GM23338 (cell line): ENCODE results near the gene GRK4. TPM values are rescaled to one million over a fixed set of nuclear protein-coding genes. Genes with fewer than 3 reads are reported as not detected.

ENCODE experiments used
- ATAC-seq: fragments of 200-7000 bp; cut with Tn5 transposase; 3 replicates; pipeline ENCODE4 v1.9.1; 2020
- DNase-seq: peaks from one replicate; pipeline ENCODE4 v3.0.0-alpha.2; 2015; ENCODE audit warnings: low spot score
- H2AFZ ChIP-seq: fragments of 200-600 bp; sonication (generic); 2 replicates; pipeline ENCODE4 v1.8.0; 2016; ENCODE audit warnings: antibody characterized with exemption, mild to moderate bottlenecking, moderate library complexity
- H3F3A ChIP-seq: fragments of 200-600 bp; sonication (generic); replicated peaks from 2 replicates; pipeline ENCODE4 v1.8.0; 2017; ENCODE audit warnings: antibody characterized with exemption, mixed run types, low read depth
- H3K27ac ChIP-seq: fragments of 200-600 bp; sonication (generic); 2 replicates; pipeline ENCODE4 v1.6.1; 2016; ENCODE audit warnings: low read depth
- H3K27me3 ChIP-seq: fragments of 200-600 bp; sonication (generic); 2 replicates; pipeline ENCODE4 v1.8.0; 2016; ENCODE audit warnings: mild to moderate bottlenecking, mixed run types, moderate library complexity; ENCODE audit not compliant: insufficient read depth
- H3K36me3 ChIP-seq: fragments of 200-600 bp; sonication (generic); 2 replicates; pipeline ENCODE4 v1.8.0; 2016; ENCODE audit warnings: mild to moderate bottlenecking; ENCODE audit not compliant: insufficient read depth
- H3K4me1 ChIP-seq: fragments of 200-600 bp; sonication (generic); 2 replicates; pipeline ENCODE4 v1.8.0; 2016; ENCODE audit warnings: mild to moderate bottlenecking, moderate library complexity; ENCODE audit not compliant: insufficient read depth
- H3K4me2 ChIP-seq: fragments of 200-600 bp; sonication (generic); 2 replicates; pipeline ENCODE4 v1.7.1; 2017; ENCODE audit warnings: mixed run types
- H3K4me3 ChIP-seq: fragments of 200-600 bp; sonication (generic); 2 replicates; pipeline ENCODE4 v1.6.1; 2016; ENCODE audit warnings: mixed run types
- H3K79me2 ChIP-seq: fragments of 200-600 bp; sonication (generic); replicated peaks from 2 replicates; pipeline ENCODE4 v1.8.0; 2017; ENCODE audit warnings: mild to moderate bottlenecking; ENCODE audit not compliant: insufficient read depth
- H3K9me2 ChIP-seq: fragments of 200-600 bp; sonication (generic); 2 replicates; pipeline ENCODE4 v1.8.0; 2017; ENCODE audit not compliant: insufficient read depth
- H4K20me1 ChIP-seq: fragments of 200-600 bp; sonication (generic); replicated peaks from 2 replicates; pipeline ENCODE4 v1.8.0; 2017; ENCODE audit warnings: mild to moderate bottlenecking; ENCODE audit not compliant: insufficient read depth
- H3K27ac Mint-ChIP-seq: 2 replicates; pipeline ENCODE4 v1.8.0; 2020; ENCODE audit warnings: inconsistent platforms, mild to moderate bottlenecking, moderate library complexity, mixed read lengths
- H3K27me3 Mint-ChIP-seq: 3 replicates; pipeline ENCODE4 v1.8.0; 2022; ENCODE audit warnings: low read depth, mild to moderate bottlenecking, moderate library complexity, mixed read lengths, inconsistent platforms; ENCODE audit not compliant: insufficient read depth, poor library complexity
- H3K36me3 Mint-ChIP-seq: 3 replicates; pipeline ENCODE4 v1.8.0; 2021; ENCODE audit warnings: low read depth, mild to moderate bottlenecking, inconsistent platforms, moderate library complexity, mixed read lengths
- H3K4me1 Mint-ChIP-seq: 3 replicates; pipeline ENCODE4 v1.8.0; 2020; ENCODE audit warnings: mild to moderate bottlenecking, inconsistent platforms, mixed read lengths
- H3K4me3 Mint-ChIP-seq: 3 replicates; pipeline ENCODE4 v1.8.0; 2021; ENCODE audit warnings: moderate library complexity, mild to moderate bottlenecking, inconsistent platforms, mixed read lengths
- H3K9me3 Mint-ChIP-seq: 3 replicates; pipeline ENCODE4 v1.8.0; 2020; ENCODE audit warnings: moderate library complexity, mild to moderate bottlenecking, inconsistent platforms, mixed read lengths
- CREB1 ChIP-seq: fragments of 250-450 bp; sonication (Bioruptor Pico); IDR thresholded peaks from 2 replicates; pipeline ENCODE4 v1.5.0; 2020; ENCODE audit warnings: low read depth, mild to moderate bottlenecking, moderate library complexity
- EZH2 ChIP-seq: fragments of 200-600 bp; sonication (generic); IDR thresholded peaks from one replicate; pipeline ENCODE4 v1.8.0; 2017; ENCODE audit warnings: antibody characterized with exemption, mild to moderate bottlenecking, low read depth; ENCODE audit not compliant: unreplicated experiment
- EZH2phosphoT487 ChIP-seq: fragments of 200-600 bp; sonication (generic); IDR thresholded peaks from one replicate; pipeline ENCODE4 v1.8.1; 2018; ENCODE audit warnings: antibody characterized with exemption; ENCODE audit not compliant: unreplicated experiment
- JUNB ChIP-seq: IDR thresholded peaks from one replicate; pipeline ENCODE4 v1.6.1; 2016; ENCODE audit warnings: antibody characterized with exemption; ENCODE audit not compliant: unreplicated experiment
- NANOG ChIP-seq: IDR thresholded peaks from 2 replicates; pipeline ENCODE4 v1.6.1; 2016; ENCODE audit warnings: antibody characterized with exemption, borderline replicate concordance
- POLR2AphosphoS5 ChIP-seq: IDR thresholded peaks from 2 replicates; pipeline ENCODE4 v1.6.1; 2016; ENCODE audit warnings: antibody characterized with exemption, low read depth
- STAT1 ChIP-seq: IDR thresholded peaks from one replicate; pipeline ENCODE4 v1.6.1; 2016; ENCODE audit warnings: antibody characterized with exemption; ENCODE audit not compliant: unreplicated experiment
- ZNF114 ChIP-seq: fragments of 250-450 bp; sonication (Bioruptor Pico); IDR thresholded peaks from 2 replicates; pipeline ENCODE4 v1.5.0; 2020; ENCODE audit warnings: mild to moderate bottlenecking, moderate library complexity
- ZNF331 ChIP-seq: fragments of 250-450 bp; sonication (Bioruptor Pico); IDR thresholded peaks from 2 replicates; pipeline ENCODE4 v1.5.0; 2020; ENCODE audit warnings: low read depth, mild to moderate bottlenecking, moderate library complexity
- polyA plus RNA-seq: library from polyadenylated mRNA; unstranded; fragments of >200 nt; fragmentation: Nextera tagmentation; extraction: Ambion mirVana; gene quantifications from 2 replicates; pipeline ENCODE4 v1.2.1, GENCODE V29; 2016
- total RNA-seq: library from RNA; depleted of rRNA; stranded (reverse); fragments of >200 nt; shearing (Covaris generic); gene quantifications from 2 replicates; pipeline ENCODE4 v1.2.3, GENCODE V29; 2014
- TF ChIP-seq, protein P1 (sequence below): IDR thresholded peaks from one replicate; pipeline ENCODE4 v1.6.1; 2018; ENCODE audit warnings: antibody characterized with exemption; ENCODE audit not compliant: unreplicated experiment
- TF ChIP-seq, protein P2 (sequence below), 2 experiments: fragments of 200-600 bp in 1 of 2; sonication (generic) in 1 of 2; conservative IDR thresholded peaks; 2 replicates each; pipeline versions ENCODE4 v1.5.1 to v1.6.1; 2016 to 2017; ENCODE audit warnings: antibody characterized with exemption in 2 of 2, low read depth in 2 of 2, mild to moderate bottlenecking in 2 of 2, moderate library complexity in 1 of 2
- TF ChIP-seq, protein P3 (sequence below): fragments of 250-450 bp; sonication (Bioruptor Pico); IDR thresholded peaks from 2 replicates; pipeline ENCODE4 v1.5.0; 2020; ENCODE audit warnings: mild to moderate bottlenecking, moderate library complexity
- TF ChIP-seq, protein P4 (sequence below): IDR thresholded peaks from 2 replicates; pipeline ENCODE4 v1.6.1; 2016; ENCODE audit warnings: antibody characterized with exemption

GRK4 gene
- total and polyA plus RNA-seq, 2 experiments from 2014 or later = 1.3 to 1.4 TPM

DNA sequence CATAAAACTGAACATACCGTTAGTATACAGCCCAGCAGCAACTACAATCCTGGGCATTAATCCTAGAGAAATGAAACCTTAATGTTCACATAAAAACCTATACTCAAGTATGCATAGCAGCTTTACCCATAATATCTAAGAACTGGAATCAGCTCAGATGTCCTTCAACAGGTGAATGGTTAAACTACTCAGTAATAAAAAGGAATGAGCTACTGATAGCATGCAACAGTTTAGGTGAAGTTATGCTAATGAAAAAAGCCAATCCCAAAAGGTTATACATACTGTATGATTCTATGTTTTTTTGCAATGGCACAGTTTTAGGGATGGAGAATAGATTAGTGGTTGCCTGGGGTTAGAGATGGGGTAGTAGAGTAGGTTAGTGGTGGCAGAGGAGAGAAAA, 120.4 kb downstream of the GRK4 start:
- H3K79me2 ChIP-seq = peaks cover 96% of the 10 kb centered on the region
- H3K4me2 ChIP-seq = no peak overlapping the region
- peaks cover 20% of the 10 kb centered on the region for H3K36me3 Mint-ChIP-seq
- H3K4me3 Mint-ChIP-seq = no peak overlapping the region
- no peak overlapping the region for H3K4me3 ChIP-seq
- H3K27me3 Mint-ChIP-seq = no peaks in the 10 kb centered on the region
- 0 out of 2 replicates have a peak, but pooled peaks cover 2% of the 10 kb centered on the region for H3K36me3 ChIP-seq
- H2AFZ ChIP-seq = no peak overlapping the region
- no peaks in the 10 kb centered on the region for H3K4me1 ChIP-seq
- no peaks in the 10 kb centered on the region for H3F3A ChIP-seq
- DNase-seq (no peak), ATAC-seq (no peak)
- H3K27ac Mint-ChIP-seq = no peak overlapping the region
- no peaks in the 10 kb centered on the region for H3K9me2 ChIP-seq
- H3K27me3 ChIP-seq = no peaks in the 10 kb centered on the region
- peaks cover 62% of the 10 kb centered on the region for H4K20me1 ChIP-seq
- no peaks in the 10 kb centered on the region for H3K4me1 Mint-ChIP-seq
- no peak overlapping the region for H3K27ac ChIP-seq
- TF ChIP-seq CREB1 = no peak
- TF ChIP-seq ZNF114 = no peak
- no peak for TF ChIP-seq ZNF331
- no peak for TF ChIP-seq NANOG
- TF ChIP-seq, protein P1, sequence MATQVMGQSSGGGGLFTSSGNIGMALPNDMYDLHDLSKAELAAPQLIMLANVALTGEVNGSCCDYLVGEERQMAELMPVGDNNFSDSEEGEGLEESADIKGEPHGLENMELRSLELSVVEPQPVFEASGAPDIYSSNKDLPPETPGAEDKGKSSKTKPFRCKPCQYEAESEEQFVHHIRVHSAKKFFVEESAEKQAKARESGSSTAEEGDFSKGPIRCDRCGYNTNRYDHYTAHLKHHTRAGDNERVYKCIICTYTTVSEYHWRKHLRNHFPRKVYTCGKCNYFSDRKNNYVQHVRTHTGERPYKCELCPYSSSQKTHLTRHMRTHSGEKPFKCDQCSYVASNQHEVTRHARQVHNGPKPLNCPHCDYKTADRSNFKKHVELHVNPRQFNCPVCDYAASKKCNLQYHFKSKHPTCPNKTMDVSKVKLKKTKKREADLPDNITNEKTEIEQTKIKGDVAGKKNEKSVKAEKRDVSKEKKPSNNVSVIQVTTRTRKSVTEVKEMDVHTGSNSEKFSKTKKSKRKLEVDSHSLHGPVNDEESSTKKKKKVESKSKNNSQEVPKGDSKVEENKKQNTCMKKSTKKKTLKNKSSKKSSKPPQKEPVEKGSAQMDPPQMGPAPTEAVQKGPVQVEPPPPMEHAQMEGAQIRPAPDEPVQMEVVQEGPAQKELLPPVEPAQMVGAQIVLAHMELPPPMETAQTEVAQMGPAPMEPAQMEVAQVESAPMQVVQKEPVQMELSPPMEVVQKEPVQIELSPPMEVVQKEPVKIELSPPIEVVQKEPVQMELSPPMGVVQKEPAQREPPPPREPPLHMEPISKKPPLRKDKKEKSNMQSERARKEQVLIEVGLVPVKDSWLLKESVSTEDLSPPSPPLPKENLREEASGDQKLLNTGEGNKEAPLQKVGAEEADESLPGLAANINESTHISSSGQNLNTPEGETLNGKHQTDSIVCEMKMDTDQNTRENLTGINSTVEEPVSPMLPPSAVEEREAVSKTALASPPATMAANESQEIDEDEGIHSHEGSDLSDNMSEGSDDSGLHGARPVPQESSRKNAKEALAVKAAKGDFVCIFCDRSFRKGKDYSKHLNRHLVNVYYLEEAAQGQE = no peak
- TF ChIP-seq, protein P2, sequence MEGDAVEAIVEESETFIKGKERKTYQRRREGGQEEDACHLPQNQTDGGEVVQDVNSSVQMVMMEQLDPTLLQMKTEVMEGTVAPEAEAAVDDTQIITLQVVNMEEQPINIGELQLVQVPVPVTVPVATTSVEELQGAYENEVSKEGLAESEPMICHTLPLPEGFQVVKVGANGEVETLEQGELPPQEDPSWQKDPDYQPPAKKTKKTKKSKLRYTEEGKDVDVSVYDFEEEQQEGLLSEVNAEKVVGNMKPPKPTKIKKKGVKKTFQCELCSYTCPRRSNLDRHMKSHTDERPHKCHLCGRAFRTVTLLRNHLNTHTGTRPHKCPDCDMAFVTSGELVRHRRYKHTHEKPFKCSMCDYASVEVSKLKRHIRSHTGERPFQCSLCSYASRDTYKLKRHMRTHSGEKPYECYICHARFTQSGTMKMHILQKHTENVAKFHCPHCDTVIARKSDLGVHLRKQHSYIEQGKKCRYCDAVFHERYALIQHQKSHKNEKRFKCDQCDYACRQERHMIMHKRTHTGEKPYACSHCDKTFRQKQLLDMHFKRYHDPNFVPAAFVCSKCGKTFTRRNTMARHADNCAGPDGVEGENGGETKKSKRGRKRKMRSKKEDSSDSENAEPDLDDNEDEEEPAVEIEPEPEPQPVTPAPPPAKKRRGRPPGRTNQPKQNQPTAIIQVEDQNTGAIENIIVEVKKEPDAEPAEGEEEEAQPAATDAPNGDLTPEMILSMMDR (conservative IDR thresholded peaks at IDR 0.05; ENCODE audit: low read depth in 2 of 2) = no peak
- TF ChIP-seq, protein P3, sequence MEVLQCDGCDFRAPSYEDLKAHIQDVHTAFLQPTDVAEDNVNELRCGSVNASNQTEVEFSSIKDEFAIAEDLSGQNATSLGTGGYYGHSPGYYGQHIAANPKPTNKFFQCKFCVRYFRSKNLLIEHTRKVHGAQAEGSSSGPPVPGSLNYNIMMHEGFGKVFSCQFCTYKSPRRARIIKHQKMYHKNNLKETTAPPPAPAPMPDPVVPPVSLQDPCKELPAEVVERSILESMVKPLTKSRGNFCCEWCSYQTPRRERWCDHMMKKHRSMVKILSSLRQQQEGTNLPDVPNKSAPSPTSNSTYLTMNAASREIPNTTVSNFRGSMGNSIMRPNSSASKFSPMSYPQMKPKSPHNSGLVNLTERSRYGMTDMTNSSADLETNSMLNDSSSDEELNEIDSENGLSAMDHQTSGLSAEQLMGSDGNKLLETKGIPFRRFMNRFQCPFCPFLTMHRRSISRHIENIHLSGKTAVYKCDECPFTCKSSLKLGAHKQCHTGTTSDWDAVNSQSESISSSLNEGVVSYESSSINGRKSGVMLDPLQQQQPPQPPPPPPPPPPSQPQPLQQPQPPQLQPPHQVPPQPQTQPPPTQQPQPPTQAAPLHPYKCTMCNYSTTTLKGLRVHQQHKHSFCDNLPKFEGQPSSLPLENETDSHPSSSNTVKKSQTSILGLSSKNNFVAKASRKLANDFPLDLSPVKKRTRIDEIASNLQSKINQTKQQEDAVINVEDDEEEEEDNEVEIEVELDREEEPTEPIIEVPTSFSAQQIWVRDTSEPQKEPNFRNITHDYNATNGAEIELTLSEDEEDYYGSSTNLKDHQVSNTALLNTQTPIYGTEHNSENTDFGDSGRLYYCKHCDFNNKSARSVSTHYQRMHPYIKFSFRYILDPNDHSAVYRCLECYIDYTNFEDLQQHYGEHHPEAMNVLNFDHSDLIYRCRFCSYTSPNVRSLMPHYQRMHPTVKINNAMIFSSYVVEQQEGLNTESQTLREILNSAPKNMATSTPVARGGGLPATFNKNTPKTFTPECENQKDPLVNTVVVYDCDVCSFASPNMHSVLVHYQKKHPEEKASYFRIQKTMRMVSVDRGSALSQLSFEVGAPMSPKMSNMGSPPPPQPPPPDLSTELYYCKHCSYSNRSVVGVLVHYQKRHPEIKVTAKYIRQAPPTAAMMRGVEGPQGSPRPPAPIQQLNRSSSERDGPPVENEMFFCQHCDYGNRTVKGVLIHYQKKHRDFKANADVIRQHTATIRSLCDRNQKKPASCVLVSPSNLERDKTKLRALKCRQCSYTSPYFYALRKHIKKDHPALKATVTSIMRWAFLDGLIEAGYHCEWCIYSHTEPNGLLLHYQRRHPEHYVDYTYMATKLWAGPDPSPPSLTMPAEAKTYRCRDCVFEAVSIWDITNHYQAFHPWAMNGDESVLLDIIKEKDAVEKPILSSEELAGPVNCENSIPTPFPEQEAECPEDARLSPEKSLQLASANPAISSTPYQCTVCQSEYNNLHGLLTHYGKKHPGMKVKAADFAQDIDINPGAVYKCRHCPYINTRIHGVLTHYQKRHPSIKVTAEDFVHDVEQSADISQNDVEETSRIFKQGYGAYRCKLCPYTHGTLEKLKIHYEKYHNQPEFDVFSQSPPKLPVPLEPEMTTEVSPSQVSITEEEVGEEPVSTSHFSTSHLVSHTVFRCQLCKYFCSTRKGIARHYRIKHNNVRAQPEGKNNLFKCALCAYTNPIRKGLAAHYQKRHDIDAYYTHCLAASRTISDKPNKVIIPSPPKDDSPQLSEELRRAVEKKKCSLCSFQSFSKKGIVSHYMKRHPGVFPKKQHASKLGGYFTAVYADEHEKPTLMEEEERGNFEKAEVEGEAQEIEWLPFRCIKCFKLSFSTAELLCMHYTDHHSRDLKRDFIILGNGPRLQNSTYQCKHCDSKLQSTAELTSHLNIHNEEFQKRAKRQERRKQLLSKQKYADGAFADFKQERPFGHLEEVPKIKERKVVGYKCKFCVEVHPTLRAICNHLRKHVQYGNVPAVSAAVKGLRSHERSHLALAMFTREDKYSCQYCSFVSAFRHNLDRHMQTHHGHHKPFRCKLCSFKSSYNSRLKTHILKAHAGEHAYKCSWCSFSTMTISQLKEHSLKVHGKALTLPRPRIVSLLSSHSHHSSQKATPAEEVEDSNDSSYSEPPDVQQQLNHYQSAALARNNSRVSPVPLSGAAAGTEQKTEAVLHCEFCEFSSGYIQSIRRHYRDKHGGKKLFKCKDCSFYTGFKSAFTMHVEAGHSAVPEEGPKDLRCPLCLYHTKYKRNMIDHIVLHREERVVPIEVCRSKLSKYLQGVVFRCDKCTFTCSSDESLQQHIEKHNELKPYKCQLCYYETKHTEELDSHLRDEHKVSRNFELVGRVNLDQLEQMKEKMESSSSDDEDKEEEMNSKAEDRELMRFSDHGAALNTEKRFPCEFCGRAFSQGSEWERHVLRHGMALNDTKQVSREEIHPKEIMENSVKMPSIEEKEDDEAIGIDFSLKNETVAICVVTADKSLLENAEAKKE (CRISPR knock-in tag) = no peak
- no peak for TF ChIP-seq JUNB
- TF ChIP-seq EZH2 = no peak
- TF ChIP-seq EZH2phosphoT487 = no peak
- TF ChIP-seq POLR2AphosphoS5 = no peak
- TF ChIP-seq, protein P4, sequence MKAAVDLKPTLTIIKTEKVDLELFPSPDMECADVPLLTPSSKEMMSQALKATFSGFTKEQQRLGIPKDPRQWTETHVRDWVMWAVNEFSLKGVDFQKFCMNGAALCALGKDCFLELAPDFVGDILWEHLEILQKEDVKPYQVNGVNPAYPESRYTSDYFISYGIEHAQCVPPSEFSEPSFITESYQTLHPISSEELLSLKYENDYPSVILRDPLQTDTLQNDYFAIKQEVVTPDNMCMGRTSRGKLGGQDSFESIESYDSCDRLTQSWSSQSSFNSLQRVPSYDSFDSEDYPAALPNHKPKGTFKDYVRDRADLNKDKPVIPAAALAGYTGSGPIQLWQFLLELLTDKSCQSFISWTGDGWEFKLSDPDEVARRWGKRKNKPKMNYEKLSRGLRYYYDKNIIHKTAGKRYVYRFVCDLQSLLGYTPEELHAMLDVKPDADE = no peak
- no peak for TF ChIP-seq STAT1
- H3K9me3 Mint-ChIP-seq = no peaks in the 10 kb centered on the region
